ENCODE measurements around the gene CARMIL1.
A peak's percentile ranks its signal among the peaks of the same experiment; 100 is the strongest.
"Not testable (repeated sequence)": the region's sequence is repeated elsewhere in the genome, so short reads cannot be mapped to it uniquely, and the experiment has no call there.

Gene CARMIL1

DNA sequence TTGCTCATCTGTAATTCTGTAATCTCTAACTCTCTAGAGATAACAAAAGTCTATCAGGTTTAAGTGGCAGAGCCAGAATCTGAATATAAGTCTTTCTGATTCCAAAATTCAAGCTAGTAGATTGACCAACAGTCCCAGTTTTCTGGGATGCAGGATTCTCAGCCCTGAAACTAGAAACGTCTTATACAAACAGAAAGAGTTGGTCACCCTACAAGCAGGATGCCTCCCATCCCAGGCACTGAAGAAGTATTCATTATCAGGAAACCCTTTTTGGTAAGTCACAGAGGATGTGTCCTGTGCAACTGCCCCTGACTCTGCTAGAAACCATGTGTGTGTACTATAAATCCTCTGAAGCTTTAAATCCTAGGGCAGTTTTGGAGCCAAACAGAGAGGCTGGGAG is 135.0 kb downstream of the CARMIL1 start:
- DNase-seq: no peak

DNA sequence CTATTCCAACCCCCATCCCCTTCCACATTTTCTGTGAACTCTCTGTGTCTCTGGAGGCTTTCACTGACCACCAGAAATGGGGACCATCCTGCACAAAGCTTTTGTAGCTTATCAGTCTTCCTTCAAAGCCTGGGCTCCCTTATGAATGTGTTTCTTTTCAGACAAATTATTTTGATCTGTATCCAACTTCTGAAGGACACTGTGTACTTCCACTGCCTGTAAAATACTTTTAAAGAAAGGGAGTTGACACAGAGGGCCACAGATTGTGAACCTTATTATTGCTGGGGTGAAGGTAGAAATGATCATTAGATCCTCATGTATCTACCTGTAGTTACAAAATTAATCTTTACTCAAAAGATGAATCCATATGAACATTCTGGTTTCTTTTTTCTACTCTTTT is 135.6 kb downstream of the CARMIL1 start:
- DNase-seq: no peak

DNA sequence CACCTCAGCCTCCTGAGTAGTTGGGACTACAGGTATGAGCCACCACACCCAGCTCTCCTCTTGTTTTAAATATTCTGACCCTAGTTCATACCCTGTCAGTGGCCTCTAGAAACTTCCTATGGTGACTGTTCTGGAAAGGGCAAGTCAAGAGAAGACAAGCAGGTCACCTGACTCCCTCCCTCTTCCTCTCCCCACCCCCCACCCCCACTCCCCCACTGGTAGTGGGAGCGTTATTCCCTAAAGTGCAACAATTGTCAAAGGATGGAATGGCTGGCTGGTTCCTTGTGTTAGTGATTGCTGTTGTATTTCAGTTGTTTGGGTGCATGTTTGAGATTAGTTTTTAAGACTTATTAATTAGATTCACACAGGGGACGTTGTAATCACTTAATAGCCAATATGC is 136.1 kb downstream of the CARMIL1 start:
- no peak for DNase-seq

DNA sequence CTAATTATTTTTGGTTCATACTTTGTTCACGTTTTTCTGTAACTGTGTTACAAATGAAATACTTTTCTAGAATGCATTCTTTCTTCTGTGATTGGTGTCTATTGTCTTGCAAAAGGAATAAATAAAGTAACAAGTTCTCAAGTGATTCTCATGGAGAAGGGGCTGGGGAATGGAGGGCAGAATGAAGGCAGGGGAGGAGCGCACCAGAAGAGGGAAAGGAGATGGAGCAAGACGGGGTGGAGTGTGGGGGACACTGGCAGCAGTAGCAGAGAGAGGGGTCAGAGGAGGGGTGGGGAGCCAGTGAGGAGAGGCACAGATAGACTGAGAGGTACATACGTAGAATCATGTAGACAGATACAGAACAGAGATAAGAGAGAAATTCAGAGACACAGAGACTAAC is 136.5 kb downstream of the CARMIL1 start:
- DNase-seq: no peak

DNA sequence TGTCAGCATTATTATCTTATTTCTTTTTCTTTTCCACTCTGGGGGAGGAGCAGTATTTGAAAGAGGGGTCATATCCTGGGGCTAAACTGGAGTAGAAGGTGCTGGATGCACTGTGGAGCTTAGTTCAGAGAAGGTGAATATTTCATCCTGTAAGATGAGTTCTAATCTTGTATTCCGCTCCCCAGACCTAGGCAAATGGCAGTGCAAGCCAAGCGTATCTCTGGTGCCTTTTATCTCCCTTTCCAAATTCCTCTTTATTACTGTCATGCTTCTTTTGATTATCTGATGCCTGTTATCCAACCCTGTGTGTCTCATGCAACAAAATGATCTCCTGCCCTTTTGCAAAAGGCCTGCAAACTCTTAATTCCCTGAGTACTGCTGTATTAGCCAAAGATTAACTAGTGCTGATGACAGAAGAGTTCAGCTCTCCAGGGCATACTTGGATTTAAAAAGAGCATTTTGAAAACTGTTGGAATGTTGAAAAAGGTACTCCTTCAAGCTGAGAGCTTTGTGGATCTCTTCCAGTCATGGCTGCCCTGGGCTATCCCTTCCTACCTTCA is 138.0 kb downstream of the CARMIL1 start:
- no peak for DNase-seq

DNA sequence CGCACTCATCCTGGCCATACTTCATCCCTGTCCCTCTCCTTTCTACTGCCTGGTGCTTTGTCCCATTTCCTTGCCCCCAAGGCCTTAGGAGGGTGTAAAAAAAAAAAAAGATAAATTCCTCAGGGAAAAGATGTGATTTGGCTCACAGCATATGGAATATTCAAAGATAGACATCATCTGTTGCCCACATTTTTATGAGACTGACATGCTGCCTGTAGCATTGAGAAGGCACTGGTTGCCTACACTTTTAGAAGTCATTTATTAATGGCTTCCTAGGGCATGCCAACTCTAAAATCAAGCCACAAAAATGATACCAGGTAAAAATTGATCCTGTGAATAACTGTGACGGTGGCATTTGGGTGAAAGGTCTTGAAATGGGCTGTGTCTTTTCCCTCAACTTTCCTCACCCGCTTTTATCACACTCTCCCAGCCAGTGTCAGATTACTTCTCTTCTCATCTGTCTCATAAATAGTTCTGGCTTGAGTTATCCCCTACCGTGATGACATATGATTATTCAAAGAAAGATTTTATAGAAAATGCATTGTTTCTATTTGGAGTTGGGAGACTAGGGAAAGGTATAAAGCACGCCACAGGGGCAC is 139.4 kb downstream of the CARMIL1 start:
- DNase-seq: no peak

DNA sequence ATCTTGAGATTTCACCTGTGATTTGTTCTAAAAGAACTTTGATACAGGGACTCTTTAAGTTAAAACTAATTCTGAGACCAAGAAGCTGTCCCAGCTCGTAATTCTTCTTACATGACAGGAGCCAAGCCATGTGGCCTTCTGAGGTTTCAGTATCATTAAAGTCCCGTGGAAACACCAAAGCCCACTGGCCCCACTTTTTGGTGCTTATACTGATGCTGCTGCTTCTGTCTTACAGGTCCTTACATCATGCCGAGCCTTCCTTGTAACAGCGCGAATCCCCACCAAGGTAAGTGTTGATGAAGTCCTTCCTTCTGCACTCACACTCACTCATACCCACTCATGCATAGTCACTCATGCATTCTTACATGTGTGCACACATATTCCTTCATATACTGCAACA is 140.7 kb downstream of the CARMIL1 start:
- DNase-seq: no peak

DNA sequence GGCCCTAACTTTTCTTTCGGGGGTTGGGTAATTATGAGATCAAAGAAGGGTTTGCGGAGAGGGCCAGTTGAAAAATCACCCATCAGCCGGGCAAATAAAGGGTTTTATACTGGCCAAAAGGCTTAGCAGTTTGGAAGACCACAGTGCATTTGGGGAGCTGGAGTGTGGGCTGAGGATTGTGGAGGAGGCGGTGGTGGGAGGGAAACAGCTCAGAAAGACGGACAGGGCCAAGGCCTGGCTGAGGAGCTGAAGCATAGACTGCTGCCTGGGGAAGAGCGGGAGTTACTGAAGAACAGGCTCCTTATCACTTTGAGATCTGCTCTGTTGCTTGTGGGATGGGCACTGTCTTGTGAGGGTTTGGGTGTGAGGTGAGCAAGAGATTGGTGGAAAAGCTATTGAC is 144.2 kb downstream of the CARMIL1 start:
- no peak for DNase-seq

DNA sequence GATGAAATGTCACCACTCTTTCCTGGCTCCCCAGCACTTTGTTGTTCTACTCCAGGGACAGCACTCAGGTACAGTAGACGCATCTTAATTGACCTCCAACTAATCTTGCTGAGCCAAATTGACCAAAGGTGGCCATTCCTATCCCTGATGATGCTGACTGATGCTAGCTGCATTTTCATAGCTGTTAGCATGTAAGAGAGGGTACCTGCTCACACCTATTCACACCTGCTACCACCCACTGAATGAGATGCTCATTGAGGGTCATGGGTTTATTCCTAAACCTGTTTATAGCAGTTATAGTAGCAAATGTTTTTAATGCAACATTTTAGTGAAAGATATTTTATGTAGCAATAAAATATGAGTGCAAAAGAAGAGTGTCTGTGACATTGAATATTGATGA is 145.1 kb downstream of the CARMIL1 start:
- DNase-seq: no peak

DNA sequence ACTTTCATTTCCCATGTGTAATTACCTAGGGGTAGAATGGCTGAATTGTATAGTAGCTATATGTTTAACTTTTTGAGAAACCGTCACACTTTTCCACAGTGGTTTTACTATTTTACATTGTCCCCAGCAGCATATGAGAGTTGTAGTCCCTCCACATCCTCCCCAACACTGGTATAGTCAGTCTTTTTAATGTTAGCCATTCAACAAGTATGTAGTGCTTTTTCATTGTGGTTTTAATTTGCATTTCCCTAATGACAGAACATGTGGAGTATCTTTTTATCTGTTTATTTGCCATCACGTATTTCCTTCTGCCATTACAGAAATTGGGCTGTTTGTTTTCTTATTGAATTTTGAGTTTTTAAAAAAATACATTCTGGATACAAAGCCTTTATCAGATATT is 148.4 kb downstream of the CARMIL1 start:
- DNase-seq: no peak

DNA sequence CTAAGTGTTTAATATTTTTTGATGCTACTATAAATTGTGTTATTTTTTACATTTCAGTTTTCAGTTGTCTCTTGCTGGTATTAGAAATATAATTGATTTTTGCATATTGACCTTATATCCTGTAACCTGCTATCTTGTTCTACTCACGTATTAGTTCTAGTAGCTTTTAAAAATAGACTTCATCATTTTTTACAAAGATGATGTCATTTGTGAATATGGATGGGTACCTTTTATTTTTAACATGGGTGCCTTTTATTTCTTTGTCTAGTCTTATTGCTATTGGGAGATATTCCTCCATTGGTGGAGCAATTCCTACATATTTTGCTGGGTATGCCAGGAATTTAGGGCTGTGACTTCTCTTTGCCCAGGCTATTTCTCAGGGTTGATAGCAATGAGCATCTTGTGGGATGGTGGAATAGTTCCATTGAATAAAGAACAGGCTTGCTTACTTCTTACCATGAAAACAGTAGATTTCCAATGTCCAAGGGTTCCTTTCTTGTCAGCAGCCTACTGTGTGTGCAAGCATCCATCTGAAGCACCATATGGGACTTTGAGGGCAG is 149.7 kb downstream of the CARMIL1 start:
- DNase-seq: no peak

DNA sequence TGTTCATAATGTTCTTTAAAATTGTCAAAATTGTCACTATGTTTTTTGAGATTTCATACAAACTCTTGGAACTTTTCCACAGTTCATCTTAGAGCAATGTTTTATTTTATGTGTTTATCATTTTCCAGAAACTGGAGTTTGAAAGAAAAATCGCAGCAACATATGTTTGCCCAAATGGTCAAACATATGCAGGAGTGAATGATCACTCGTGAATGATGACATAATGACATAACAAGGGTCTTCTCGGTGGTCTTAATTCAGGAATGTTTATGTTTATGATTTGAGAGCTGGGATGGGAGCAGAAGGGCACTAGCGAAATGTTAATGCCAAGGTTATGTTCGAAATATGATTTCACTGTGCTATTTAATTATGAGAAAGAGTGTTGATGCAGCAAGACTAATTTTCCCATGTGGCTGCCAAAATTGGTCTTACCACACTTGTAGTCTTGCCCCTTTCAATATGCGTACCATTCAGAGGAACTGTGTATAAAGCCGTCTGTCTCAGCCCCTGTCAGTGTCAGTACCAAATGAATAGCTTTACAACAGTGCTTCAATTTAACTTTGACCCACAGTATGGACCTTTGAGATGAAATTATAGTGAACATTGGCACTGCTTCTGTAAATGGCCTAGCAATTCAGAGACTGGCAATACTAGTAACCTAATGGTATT is 152.3 kb downstream of the CARMIL1 start:
- DNase-seq: peak in 1 of 2 experiments; percentile 37

DNA sequence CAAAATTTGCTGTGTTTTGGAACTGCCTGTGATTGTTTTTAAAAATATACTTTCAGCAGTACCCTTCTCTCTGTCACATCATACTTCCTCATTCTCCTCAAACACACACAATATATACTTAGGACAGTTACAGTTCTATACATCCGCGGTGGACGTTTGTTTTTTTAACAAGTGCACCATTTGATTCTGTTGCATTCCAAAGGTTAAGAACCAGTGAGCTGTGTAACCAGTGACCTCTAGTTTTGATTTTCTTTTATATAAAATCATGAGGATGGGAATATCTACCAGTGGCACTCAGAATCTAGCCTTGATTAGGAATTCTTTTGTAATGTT is 152.8 kb downstream of the CARMIL1 start:
- no peak for DNase-seq

DNA sequence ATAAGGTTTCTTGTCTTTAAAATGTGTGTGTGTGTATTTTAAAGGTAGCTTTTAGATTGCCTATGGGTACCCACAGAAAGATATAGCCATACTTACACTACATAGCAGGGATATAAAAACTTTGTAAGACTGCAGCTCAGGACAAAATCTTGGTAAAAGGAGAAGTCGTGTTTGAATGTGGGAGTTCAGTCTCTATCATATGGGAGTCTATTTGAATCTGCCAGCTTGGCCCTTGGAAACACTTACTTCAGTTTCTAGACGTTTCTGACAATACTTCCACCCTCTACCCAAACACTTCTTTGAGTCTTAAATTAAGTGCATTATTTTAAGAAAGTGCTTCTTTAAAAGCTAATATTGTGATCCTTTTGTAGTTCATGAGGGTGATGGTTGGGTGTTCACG is 155.7 kb downstream of the CARMIL1 start:
- no peak for DNase-seq

DNA sequence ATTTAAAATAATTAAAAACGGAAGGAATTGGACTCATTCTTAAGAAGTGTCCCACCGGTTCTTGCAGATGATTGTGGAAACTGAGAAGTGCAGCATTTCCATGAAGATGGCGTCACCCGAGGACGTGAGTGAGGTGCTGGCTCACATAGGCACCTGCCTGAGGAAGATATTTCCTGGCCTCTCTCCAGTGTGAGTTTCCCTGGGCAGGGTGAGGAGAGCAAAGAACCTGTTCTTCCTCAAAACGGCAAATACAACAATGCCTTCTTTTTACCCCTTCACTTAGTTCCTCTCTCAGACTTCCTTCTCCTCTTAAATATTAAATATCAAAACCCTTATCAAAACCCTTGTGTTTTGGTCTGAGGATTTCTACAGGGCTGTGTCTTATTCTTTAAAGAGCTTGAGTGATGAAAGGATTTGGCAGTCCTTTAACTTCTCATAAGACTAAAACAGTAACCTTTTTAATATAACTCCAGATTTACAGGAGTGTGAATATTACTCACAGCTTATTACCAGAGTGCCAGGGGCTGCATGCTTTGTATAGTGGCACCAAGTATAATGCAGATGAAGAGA is 156.3 kb downstream of the CARMIL1 start:
- no peak for DNase-seq

DNA sequence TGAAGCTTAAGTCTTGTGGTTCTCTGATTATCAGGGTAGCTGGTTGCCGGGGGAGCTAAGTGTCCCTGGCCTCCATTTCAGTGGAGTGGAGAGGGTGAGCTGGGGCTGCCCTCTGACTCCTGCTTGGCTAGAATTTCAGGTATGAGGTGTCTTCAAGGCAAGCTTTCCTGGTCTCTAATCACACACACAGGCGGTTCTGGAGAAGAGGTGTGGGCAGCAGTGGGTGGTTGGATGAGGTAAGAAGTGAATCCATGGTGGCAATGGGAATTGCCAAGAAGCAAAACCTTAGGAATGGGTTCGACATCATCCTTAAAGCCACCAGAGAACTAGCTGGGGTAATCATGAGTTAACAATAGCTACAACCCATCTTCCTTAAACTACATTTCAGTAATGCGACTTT is 157.6 kb downstream of the CARMIL1 start:
- DNase-seq: no peak

DNA sequence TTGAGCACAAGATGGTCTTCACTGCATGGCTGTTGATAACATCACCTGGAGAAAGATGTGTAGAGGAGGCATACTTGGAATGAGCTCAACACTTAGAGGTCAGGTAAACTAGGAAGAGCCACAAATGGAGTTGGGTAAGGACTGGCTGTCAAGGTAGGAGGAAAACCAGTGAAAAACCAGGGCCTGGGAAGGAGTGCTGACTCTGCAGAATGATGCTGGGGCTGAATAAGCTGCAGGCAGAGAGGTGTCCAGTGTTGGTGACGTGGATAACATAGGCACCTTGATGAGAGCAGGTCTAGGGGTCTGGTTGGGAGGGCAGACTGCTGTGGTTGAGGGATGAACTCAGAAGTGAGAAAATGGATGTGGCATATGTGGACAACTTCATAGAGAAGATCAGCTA is 160.2 kb downstream of the CARMIL1 start:
- DNase-seq: no peak

DNA sequence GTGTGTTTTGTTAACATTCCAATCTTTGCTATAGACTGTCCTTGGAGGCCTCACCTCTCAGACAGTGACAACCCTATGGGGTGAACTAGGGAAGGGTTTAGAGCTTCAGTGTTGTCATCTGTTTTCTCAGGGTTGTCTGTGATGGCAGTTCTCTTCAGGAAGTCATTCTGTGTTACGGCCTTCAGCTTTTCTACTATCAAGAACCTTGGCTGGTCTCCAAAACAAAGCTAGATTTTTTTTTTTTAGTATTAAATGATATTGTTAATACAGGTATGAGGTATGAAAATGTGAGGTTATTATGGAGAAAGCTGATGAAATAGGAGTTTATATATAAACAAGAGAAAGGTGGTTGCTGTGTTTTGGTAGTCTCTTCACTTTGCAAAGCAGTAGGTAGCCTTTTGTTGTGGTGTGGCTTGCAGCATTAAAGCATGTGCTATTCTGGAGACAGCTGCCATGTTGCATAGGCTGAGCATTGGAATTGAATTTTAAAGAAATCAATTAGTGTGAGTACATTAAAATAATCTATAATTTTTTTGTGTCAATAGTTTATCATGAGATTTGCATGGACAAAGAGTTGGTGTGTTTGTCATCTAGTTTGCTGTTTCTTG is 162.6 kb downstream of the CARMIL1 start:
- no peak for DNase-seq

DNA sequence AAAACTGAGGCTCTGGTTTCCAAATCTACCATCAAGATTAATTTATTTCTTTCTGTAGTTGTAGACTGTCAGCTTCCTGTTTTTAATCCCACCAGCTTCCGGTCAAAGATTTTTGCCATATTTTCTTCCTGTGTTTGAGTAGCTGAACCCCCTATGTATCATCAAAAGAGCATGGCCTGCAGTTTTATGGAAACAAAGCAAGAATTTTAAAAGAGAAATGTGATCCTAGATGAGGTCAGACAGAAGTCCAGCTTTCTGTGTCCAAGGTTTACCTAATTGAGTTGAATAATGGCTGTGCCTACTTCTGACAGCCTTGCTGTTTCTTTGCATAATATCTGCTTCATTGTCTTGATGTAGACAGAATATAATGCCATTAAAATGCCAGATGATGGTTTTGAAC is 163.7 kb downstream of the CARMIL1 start:
- no peak for DNase-seq

DNA sequence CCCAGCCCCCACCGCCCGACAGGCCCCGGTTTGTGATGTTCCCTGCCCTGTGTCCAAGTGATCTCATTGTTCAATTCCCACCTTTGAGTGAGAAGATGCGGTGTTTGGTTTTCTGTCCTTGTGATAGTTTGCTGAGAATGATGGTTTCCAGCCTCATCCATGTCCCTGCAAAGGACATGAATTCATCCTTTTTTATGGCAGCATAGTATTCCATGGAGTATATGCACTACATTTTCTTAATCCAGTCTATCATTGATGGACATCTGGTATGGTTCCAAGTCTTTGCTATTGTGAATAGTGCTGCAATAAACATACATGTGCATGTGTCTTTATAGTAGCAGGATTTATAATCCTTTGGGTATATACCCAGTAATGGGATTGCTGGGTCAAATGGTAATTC is 165.3 kb downstream of the CARMIL1 start:
- not testable (repeated sequence) for DNase-seq

DNA sequence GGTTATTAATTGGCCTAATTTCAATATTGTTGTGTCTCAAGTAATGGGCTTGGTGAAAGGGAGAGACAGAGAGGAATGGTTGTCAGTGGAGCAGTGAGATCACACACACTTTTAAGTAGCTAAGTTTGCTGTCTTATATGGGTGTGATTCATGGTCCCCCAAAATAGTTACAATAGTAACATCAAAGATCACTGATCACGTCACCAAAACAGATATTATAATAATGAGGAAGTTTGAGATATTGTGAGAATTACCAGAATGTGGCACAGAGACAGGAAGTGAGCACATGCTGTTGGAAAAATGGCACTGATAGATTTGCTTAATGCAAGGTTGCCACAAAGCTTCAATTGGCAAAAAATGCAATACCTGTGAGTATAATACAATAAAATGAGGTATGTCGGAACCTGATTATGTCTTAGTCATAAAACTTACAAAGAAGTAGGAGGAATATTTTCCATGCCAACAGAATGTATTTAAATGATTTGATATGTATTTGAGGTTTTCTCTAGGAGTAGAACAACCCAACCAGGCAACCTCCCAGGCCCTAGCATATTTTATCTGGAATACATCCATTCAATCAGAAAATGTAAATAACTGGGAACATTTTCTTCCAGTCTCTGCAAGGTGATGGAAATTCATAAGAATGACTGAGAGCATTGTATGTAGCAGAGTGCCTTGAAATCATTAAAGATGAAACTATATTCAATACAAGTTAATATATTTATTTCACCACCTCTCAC is 167.8 kb downstream of the CARMIL1 start:
- no peak for DNase-seq

DNA sequence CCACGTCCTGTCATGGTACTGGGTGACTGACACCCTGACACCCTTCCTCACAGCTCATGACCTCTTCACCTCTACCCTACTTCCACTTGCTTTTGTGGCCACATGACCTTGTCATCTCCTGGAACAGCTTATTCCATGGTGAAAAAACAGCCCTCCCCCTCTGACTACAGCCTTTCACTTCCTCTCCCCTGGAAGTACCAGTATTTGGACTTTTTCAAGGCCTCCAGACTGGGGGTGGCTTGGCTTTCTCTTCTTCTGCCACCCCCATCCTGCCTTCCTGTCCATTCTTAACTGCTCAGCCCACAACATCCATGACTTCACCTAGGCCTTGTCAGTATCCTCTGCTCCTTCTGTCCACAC is 168.4 kb downstream of the CARMIL1 start:
- DNase-seq: no peak

DNA sequence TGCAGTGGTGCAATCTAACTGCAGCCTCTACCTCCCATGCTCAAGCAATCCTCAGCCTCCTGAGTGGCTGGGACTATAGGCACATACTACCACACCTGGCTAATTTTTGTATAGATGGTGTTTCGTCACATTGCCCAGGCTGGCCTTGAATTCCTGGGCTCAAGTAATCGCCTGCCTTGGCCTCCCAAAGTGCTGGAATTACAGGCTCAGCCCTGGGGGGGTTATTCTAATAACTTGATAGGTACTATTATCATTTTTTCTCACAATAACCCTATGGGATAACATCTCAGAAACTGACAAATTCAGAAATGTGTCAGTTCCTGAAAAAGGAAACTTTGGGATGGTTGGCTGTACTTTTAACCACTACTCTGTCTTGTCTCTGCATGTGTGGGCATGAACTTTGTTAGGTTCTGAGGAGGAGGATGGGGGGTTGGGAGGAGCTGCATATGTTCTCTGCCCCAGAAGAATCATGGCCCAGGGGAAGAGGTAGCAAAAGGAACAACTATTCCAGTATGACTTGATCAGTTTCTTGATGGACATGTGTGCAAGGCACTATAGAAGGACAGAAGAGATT is 169.9 kb downstream of the CARMIL1 start:
- no peak for DNase-seq
